Ecto neural progenitor cell (in vitro differentiated cells): ENCODE data around the gene APMAP.

Experiments
- DNase-seq: peaks from one replicate; pipeline ENCODE4 v3.0.0-alpha.2; 2018; ENCODE audit warnings: low spot score

APMAP gene

DNA sequence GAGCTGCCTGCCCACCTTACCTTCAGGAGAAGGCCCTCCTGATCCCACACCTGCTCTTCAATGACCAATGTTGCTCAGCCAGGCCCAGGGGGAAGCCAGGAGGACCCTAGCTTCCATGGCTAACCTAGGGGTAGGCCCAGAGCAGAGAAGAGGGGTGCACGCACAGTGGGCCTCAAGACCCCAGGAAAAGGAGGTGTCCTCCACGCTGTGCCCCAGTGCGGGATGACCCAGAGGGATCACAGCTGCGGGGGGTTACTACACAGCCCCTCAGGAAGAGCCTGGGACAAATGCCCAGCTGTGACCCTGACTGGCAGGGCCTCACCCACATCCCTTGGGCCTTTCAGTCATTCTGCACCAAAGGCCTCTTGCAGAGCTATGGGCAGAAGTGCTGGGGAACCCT is 31.6 kb upstream of the APMAP start:
- no peak for DNase-seq

DNA sequence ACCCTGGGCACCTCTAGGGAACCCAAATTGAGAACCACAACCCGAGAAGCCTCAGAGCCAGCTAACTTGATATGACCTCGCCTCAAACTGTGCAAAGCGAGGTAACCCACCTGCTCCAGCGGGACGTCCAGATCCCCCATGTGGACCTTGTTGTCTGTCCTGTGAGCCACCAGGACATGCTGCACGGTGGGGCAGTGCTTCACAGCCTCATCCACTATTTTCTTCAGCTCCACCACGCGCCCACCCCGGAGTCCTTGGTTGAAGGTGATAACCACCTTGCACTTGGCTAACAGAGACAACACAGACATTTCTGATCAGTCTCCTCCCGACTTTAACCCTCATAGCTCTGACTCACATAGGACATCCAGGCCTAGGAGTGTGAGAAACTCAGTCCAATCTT is 30.8 kb upstream of the APMAP start:
- DNase-seq, result no peak

DNA sequence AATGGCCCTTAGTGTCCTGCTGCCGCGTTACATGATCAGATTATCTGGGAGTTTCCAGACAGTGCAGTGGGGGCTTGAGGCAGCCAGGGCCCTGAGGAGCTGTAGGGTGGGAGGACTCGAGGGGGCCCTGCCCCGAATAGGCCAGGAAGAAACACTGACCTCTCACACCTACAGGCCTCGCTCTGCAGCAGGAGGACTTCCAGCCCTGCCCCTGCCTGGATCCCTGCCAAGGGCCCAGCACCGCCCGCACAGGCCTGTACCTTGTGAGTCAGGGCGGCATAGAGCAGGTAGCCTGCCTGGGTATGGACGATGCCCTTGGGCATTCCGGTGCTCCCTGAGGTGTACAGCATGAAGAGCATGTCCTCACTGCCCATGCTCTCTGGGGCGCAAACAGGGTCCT is 30.1 kb upstream of the APMAP start:
- DNase-seq, result no peak

DNA sequence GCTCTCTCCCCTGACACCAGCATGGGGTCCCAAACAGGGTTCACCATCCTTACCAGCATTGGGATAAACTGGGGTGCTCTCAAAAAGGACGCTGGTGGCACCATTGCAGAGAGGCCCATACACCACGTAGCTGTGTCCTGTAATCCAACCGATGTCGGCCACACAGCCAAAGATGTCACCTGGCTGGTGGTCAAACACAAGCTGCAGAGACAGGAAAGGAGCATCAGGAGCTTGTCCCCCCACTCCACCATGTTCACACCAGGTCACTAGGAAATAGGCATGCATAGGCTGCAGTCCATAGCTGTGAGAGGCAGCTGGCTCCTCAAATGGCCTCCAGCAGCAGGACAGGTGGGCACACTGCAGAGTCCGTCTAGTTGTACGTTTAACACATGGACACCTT is 28.8 kb upstream of the APMAP start:
- no peak for DNase-seq

DNA sequence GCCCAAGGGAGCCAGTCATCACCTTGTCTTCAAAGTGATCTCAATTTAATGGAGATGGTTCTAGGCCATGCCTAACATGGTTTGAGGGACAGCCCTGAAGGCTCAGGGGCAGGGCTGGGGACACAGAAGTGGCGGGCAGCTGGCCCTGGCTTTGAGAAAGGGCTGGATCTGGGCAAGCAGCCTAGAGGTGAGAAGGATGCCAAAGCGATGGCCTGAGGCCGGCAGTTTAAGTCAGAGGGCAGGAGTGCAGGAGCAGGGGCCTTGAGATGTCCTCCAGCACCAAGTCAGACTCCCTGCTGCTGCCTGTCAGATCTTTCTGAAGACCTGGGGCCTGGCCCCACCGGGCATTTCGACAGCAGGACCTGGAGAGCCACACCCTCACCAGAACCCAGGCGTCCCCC is 28.4 kb upstream of the APMAP start:
- no peak for DNase-seq

DNA sequence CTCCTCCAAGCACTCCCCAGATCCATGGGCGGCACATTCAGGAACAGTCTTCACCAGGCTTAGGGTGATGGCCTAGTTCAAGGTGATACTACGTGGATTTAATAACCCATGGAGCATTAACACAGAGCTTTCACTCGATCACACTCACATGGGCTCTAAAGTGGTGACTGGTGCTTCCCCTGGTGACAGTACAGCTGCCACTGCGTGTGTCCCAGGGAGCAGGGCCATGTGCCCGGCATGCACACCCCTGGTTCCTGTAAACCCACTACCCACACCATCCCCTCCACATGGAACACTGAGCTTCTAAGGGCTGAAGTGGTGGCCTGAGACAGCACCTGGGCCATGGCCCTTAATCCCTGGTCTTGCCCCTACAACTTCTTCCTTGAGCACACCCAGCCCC is 27.8 kb upstream of the APMAP start:
- DNase-seq, result no peak

DNA sequence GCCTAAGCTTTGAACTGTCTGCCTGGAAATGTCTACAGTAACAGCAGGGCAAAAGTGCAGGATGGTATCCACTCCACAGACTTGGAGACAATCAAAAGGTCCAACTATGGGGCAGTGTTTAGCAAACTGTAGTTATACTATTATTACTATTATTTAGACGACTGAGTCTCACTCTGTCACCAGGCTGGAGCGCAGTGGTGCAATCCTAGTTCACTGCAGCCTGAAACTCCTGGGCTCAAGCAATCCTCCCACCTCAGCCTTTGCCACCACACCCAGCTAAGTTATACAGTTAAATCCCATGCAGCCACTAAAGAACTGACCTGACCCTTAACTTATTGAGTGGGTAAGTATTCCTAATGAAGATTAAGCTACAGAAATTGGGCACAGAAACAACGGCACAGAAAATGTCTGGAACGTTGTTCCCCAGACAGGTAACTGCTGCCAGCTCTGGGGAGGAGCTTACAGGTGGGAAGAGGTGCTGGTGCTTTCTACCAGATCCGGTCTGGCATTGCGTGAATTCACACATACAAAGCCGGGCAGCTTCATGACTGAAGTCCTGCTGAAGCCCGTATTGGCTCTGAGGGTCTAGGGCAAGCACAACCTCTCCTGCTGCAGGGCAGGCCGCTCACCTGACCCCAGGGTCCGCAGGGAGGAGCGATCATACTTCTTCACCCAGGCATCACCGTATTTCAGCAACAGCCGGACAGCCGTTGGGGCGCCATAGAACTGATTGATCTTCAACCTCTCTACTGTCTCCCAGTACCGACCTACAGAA is 27.0 kb upstream of the APMAP start:
- DNase-seq, result no peak

DNA sequence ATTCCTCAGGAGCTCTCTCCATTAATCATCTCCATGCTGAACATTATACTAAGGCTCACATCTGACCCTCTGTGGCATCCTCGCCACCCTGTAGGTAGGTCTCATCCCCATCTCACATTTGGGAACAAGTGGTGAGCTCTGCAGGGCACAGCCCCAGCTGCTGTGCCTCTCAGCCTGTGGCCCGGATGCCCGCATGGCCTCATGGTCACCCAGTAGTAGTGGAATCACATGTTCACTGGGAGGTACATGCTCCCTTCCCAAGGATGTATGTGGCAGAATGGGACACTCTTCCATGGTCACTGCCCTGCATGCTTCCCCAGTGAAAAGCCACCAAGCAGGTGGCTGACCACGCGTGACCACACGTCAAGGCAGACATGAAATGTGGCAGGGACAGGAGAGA is 26.3 kb upstream of the APMAP start:
- DNase-seq, result no peak

DNA sequence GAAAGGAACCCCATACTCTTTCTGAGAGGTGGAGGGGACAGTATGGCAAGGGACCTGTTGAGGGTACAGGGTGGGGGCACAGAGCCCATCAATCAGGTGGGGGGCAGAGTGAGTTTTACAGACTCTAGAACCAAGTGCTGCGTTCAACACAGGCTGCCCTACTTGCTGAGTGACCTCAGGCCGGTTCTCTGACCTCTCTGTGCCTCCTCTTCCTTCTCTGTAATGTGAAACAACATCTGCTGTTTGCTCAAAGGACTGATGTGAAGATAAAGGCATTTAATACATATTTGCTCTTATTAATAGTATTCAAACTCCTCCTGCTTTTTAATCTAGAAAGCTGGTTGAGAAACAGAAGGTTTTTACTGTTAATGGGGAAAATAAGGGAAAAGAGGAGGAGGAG is 25.9 kb upstream of the APMAP start:
- no peak for DNase-seq

DNA sequence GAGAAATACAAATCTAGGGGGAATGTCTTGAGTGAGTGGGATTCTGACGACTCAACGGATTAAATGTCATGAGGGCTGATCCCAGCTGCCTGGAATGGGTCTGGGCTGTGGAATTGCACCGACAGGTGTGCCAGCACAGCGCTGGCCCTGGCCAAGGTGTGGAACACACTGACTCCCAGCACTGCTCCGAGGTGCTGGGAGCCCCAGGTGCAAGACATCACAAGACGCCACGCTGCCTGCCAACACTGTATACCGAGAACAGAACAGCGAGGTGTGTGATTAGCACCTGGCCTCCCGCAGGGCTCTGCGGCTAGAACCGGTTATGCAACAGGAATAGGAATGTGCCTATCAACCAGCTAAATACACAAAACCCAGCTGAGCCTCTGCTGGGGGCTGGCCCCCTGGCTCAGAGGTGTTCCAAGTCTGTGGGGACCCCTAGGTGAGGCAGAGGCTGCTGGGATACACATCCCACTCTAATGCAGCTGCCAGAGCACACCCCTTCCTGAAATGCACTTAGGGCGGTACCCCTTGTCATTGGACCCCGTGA is 24.8 kb upstream of the APMAP start:
- no peak for DNase-seq

DNA sequence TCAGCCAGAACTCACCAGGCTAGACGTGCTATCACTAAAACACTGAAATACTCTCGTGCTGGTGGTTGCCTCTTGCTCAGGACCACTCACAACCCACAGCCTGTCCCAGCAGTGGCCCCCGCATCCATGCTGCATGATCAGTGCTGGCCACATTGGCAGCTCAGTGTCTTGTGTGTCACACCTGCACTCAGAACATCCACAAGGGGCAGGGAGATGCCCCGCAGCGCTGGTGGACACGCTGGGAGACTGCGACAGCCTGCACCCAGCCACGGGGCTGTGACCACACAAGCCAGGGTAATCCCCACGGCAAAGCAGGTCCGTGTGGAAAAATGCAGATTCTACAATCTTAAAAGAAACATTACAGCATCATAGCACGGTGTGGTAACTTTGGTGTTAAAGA is 23.9 kb upstream of the APMAP start:
- DNase-seq, result no peak

DNA sequence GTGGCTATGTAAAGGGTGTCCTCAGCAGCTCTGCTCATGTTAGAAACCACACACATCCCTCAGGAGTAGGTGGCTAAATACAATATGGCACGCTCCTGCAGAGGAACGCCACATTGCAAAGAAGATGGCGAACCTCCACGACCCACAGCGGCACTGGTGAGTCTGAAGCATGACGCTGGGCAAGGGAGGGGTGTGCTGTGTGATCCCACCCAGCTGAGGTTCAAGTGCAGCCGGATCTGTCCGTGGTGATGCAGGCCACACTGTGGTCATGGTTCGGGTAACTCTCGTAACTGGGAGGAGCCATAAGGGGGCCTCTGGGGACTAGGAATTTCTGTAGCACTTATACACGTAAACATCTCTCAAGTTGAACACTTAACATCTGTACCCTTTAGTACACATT is 23.4 kb upstream of the APMAP start:
- no peak for DNase-seq

DNA sequence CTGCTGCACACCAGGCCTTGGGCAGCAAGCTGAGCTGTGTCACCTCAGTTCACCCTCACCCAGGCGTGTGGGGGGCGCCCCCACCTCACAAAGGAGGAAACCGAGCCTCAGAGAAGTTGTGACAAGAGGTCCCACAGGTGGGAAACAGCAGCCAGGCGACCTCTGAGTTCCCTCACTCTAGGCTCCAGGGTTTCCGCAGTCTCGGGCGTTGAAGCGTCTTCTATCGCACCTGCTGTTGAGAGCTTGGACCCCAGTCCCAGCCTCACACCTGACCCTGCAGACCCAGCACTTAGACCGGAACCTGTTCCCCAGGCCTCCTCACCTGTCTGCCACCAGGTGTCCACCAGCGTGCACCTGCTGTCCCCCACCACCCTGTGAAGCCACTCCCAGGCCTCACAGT is 22.3 kb upstream of the APMAP start:
- DNase-seq, result no peak

DNA sequence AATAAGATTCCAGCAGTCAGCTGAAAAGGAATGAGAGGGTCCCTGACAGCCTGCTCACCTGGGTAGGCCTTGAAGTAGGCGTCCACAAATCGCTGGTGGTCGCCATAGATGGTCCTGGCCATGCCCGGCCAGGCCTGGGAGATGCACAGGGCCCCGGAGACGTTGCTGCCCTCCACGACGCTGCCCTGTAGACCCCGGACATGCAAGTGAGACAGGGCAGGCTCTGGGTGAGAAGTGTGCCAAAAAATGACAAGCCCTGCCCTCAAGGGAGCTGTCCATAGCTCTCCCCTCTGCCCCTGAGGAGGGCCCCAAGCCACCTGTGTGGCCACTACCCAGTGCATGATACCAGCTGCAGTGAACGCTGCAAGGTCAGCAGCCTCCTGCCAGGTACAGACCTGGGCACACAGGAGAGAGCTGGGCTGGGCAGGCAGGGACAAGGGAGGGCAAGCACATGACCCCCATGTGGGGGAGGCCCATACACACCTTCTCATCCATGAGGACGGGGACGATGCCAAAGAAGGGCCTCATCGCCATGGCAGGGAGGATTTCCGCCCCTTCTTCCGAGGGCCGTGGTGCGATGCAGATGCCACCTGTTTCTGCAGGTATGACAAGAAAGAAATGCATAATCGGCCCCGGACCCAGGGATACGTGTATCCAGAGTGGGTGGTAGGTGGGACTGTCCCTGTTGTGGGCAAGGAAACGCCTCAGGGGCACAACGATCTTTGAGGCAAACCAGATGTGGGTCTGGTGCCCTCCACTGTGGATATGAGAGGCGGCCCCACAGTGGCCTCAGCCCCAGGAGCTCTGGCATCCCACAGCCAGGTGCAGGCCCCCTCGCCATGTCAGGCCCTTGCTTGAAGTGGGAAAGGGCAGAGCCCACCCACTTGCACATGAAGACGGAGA is 21.2 kb upstream of the APMAP start:
- DNase-seq, result no peak

DNA sequence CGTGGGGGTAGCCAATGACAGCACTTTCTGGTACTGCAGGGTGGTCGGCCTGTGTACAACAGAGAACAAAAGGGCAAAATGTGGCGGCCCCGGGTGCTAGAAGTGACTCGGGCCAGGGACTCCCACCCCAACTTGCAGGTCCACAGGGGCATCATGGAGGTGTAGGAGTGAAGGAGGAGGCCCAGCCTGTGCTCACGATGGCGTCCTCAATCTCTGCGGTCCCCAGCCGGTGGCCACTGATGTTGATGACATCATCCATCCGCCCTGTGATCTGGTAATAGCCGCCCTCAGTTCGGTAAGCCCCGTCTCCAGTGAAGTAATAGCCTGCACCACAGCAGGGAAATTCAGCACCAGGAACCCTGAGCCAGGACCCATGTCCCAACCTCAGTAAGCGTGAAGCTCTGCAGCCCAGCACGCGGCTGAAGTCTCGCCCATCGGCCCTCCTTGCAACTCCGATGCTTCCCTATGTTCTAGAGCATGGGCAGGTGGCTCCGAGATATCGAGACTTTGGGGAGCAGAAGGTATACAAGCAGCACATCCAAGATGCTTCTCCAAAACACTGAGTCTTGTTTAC is 20.2 kb upstream of the APMAP start:
- no peak for DNase-seq

DNA sequence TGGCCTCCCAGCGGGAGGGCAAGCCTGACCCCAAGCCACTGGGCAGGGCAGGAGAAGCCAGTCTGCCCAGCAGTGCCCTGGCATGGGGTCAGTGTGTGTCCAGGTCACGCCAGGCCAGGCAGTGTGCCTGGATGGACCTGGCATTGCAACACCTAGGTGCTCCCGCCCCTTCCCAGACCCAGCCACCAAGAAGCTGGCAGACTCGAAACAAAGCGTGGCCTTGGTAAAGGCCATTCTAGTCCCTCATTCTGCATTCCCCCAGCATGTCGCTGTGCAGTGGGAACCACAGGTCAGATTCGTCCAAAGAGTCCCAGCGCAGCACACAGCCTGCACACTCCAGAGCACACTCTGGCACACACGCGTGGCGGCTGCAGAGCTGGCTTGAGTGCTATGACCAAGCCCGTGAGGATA is 19.3 kb upstream of the APMAP start:
- no peak for DNase-seq

DNA sequence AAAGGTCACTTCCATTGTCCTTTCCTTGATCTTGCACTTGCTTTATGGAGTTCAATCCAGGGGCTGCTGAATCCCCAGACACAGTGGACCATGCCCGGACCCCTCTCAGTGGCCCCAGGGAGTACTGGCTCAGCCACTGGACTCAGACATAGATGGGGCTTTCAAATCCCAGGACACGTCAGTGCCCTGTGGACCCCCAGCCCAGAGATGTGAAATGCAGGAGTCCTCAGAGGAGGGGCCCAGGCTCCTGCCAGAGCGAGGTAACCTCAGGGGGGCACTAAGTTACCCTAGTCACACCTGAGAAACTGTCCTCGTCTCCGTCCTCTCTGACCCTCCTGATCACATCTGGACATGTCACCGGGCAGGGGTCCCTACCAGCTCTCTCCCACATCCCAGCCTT is 18.7 kb upstream of the APMAP start:
- no peak for DNase-seq

DNA sequence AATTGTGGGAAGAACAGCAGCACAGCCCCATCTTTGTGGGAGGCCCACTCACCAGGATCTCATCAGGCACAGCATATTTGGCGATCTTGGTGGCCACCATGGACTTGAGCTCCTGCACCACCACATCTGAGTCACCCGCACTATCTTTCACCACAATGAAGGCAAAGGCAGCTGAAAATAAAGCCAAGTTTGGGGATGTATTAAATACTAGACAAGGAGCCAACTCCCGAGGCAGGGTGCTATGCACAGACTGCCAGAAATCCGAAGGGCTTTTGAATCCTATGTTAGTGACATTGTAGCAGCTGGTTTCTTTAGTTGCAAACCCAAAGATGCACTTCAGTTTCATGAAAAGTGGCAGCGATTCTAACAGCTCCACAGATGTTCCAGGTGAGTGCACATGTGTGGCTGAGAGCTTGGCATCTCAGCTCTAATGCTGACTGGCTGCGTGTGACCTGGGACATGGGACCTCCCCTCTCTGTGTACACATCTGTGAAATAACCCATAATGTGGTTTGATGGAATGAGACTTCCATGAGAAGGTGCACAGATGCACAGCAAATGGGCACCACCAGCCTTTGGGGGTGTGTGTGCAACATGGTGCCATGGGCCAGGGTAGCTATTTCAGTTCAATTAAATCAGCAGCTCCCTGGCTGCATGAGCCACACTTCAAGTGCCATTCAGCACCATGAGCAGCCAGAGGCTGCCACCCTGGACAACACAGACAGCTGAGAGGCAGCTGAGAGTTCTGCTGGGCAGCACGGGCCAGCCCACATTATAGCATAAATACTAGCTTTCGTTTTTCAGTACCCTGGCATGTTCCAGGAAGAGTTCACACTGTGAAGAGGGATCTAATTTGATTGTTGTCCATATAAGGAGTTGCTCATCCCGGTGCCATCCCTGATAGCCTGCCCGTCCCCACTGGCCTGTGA is 16.9 kb upstream of the APMAP start:
- DNase-seq, result no peak

DNA sequence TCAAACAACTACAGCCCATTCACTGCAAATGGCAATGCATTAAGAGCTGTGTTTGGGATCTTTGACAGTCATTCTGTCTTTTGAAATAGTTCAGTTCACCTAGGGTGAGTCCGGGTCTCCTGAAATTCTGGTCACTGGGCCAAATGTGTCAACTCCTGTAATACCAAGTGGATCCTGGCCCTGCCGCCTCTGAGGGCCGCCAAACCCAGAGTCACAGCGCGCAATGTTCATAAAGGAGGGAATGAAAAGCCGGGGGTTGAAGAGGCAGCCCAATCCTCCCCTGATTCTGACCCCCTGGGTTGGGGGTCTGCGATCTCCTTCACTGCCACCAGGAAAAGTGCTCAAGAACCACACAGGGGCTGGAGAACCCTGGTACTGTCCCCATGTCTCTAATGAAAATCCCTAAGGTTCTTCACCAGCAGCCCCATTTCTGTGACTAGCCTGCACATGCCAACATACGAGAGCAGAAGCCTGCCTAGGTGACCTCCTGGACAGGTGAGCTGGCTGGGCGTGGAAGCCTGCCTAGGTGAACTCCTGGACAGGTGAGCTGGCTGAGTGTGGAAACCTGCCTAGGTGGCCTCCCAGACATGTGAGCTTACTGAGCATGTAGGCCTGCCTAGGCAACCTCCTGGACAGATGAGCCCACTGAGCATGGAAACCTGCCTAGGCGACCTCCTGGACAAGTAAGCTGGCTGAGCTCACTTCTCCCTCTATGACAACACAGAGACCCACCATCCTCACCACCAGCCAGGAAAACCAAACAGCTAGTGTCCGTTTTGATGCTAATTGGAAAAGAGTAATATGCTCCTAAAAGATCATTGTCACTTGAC is 16.1 kb upstream of the APMAP start:
- DNase-seq, result no peak

DNA sequence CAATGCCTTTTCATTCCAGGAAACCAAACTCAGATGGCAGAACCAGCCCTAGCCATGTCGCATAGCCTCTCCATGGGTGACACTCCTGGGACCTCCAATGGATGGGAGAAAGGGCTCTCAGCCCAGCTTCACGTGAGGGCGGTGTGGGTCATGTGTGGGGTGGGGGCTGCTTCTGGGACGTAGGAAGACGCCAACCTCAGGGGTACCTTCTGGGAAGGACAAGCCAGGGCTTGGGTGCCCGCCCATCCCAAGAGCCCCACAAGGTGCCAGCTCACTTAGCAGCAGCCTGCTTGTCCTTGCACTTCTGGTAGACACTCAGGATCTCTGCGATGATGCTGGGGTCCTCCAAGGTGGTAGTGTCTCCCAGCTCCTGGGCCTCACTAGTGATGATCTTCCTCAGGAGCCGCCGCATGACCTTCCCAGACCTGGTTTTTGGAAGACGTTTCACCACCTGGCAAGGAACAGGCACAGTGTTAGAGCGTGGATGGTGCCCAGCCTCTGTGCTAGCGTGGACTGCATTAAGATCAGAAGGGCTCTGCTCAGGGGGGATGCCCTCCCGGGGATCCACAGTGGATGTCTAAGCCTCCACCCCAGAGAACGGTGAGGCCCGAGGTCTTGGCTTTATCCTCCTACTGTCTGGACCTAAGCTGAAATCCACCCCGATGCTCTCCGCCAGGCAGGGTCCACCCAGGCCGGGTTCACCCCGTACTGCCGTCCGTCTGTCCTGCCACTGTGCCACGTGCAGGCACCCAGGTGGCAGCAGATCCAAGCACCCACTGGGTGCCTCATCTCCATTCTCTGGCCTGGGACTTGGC is 15.1 kb upstream of the APMAP start:
- DNase-seq, result no peak
